PC-3 (cell line): ENCODE results near the gene KHK.

ENCODE experiments used
- EZH2phosphoT487 ChIP-seq: fragments of 300-600 bp; sonication (generic); IDR thresholded peaks from 2 replicates; pipeline ENCODE4 v1.6.1; 2018; ENCODE audit warnings: mild to moderate bottlenecking, antibody characterized with exemption, low read length, borderline replicate concordance
- TF ChIP-seq, protein P1 (sequence below): fragments of 300-600 bp; sonication (generic); conservative IDR thresholded peaks from 2 replicates; pipeline ENCODE4 v1.5.1; 2017; ENCODE audit warnings: antibody characterized with exemption, low read depth, mild to moderate bottlenecking, low read length

DNA sequence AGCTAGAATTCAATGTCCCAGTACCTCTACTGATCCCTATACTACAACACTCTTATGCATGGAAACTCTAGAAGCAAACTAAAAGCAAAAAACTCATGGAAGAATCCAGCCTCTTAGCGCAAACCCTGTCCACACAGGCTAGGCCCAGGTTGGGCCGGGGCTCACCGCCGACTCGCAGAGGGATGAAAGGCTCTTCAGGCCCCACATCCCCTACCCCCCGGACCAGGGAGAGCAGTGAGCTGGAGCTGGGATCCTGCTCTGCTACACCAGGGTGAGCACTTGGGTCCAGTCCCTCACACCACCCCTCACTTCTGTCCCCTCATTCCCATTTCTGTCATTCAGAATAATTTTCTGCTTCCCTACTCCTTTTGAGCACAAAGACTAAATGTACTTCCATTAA, 17.1 kb upstream of the KHK start:
- TF ChIP-seq, protein P1, sequence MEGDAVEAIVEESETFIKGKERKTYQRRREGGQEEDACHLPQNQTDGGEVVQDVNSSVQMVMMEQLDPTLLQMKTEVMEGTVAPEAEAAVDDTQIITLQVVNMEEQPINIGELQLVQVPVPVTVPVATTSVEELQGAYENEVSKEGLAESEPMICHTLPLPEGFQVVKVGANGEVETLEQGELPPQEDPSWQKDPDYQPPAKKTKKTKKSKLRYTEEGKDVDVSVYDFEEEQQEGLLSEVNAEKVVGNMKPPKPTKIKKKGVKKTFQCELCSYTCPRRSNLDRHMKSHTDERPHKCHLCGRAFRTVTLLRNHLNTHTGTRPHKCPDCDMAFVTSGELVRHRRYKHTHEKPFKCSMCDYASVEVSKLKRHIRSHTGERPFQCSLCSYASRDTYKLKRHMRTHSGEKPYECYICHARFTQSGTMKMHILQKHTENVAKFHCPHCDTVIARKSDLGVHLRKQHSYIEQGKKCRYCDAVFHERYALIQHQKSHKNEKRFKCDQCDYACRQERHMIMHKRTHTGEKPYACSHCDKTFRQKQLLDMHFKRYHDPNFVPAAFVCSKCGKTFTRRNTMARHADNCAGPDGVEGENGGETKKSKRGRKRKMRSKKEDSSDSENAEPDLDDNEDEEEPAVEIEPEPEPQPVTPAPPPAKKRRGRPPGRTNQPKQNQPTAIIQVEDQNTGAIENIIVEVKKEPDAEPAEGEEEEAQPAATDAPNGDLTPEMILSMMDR = no peak
- TF ChIP-seq EZH2phosphoT487 = no peak
